Suppressor macrophage (primary cell): ENCODE data around the gene MBOAT1.
A peak's percentile ranks its signal among the peaks of the same experiment; 100 is the strongest.

Experiments
- DNase-seq, 4 experiments: peaks; one replicate each; pipeline ENCODE4 v3.0.0-alpha.2; 2020 to 2022

Gene MBOAT1

DNA sequence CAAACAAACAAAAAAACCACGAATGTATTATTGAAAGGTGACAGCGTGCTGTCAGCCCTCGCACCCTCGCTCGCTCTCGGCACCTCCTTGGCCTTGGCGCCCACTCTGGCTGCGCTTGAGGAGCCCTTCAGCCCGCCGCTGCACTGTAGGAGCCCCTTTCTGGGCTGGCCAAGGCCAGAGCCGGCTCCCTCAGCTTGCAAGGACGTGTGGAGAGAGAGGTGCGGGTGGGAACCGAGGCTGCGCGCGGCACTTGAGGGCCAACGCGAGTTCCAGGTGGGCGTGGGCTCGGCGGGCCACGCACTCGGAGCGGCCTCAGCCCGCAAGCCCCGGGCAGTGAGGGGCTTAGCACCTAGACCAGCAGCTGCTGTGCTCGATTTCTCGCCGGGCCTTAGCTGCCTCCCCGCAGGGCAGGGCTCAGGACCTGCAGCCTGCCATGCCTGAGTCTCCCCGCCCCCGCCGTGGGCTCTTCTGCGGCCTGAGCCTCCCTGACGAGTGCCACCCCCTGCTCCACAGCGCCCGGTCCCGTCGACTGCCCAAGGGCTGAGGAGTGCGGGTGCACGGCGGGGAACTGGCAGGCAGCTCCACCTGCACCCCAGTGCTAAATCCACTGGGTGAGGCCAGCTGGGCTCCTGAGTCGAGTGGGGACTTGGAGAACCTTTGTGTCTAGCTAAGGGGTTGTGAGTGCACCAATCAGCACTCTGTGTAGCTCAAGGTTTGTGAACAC lies 20.9 kb upstream of the MBOAT1 start:
- no peak for DNase-seq

DNA sequence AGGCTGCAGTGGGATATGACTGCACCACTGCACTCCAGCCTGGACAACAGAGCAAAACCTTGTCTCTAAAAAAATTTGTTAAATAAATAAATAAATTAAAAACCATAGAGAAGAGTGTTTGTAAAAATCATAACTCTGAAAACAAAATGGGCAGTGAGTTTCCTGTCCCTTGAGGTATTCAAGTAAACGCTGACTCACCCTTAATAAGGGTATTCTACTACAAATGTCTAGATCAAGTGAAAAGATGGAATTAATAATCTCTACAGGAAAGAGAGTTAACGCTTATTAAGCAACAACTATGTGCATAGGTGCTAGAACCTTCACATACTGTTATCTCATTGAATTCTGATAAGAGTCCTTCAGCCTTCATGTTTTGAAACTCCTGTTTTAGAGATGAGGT lies 19.9 kb upstream of the MBOAT1 start:
- DNase-seq: no peak

DNA sequence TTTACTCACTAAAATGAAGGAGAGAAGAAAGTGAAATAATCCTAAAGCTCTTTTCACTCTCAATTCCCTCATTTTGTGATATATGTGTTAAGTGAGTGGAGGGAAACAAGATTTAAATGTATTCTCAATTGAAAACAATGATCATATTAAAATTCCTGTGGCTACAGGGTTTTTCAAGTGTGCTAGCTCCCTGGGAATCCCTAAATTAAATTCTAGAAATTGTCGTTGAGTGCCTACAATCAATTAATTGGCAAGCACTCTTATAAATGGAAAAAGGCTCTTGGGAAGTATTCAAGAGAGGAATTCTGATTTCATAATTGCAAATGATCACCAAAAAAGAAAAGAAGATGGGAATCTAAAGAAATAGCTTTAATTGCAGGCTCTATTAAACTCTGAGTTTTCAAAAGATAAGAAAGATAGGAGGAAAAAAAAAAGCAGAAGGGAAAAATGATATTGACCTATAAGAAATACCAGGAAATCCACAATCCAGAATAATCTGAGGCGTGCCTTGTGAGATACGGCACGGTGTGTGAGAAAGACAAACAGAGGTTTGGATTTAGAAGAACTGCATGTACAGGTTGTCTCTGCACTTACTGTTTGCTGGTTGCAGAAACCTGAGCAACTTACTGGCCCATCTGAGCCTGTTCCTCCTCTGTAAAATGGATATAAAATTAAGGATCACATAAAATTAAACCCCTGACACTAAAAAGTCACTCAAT lies 18.3 kb upstream of the MBOAT1 start:
- no peak for DNase-seq

DNA sequence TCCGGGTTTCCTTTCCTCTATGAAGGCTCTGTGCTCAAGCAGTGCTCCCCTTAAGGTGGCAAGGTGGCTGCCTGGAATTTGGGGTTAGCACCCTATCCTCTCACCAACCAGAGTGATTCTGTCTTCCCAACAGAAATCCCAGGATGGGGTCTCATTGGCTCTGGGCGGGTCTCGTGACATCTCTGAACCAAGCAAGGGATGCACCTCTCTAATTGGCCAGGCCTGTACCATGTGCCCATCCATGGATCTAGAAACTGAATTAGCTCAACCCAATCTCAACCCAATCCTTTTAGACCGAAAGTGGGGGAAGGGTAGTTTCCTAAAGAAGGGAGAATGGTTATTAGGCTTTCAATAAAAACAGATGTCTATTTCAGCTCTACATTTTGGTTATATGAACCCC lies 17.6 kb upstream of the MBOAT1 start:
- no peak for DNase-seq

DNA sequence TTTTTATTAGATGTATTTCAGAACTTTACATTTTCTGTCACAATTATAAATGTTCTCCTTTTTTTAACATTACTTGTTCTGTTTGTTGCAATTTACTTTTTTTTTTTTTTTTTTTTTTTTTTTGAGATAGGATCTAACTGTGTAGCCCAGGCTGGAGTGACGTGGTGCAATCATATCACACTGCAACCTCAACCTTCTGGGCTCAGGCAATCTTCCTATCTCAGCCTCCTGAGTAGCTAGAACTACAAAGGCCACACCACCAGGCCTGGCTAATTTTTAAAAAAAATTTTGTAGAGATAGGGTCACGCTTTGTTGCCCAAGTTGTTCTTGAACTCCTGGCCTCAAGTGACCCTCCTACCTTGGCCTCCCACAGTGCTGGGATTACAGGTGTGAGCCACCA lies 15.1 kb upstream of the MBOAT1 start:
- DNase-seq: no peak

DNA sequence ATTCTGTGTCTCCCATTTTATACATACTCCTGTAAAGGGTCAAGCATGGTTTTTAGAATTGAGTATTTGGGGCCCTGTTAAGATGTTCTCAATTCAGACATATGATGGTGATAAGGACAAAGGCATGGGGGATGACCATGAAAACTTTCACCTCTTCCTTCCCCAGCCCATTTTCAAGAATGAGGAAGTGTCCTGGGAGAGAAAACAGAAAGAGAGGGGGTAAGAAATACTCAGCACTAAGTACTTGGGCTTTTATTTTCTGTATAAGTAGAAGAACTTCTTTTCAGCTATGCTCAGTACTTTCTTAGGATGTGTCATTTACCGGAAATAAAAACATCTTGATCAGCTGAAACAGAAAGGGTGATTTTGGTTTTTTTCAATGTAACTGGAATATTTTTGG lies 10.9 kb upstream of the MBOAT1 start:
- peak in 3 of 4 experiments; percentile 30 to 63 (median 63) for DNase-seq

DNA sequence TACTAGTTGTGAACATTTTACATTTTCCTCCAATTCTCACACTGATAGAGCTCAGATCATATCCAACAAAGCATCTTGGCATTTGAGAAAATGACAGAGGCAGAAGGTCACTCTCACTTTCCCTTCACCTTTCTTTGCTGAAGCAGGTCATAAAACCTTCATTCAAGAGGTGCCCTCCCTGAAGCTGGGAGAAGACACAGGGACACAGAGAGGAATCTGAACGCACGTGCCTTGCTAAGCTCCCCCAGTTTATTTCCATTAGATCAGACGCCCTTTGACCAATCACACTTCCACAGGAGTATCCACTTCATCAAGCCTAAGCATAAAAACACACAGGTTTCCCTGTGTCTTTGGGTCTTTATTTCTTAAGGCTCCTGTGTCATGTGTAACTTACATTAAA lies 9.2 kb upstream of the MBOAT1 start:
- DNase-seq: no peak

DNA sequence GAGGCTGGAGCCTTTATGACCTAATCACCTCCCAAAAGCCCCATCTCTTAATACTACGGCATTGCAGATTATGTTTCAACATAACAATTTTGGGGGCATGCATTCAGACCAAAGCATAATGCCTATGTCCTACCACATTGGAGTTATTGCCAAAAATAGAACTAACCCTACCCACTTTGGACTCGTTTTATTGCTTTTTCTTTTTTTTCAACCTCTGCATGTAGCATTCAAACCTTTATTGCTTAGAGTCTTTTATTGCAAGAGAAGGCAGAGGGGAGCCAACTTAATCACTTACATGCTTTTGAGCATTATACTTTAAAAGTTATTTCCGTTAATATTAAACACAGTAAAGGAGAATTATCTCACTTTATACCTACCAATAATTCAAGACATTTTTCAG lies 8.1 kb upstream of the MBOAT1 start:
- DNase-seq: no peak

DNA sequence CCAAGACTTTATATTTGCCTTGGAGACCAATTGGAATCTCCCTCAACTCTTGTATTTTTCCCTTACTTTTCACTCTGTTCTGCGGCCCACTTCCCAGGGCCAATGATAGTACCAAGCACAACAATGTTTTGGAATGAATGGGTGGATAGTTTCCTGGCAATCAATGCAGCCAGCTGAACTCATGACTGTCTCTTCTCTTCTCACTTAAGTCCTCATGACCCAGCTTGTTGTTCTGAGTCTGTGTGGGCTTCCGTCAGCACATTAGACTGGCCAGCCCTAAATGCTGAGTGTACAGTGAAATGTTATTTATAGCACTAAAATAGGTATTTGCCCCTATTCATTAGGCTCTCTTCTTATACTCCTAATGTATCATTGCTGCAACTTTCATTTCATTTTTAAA lies 5.6 kb upstream of the MBOAT1 start:
- peak in 3 of 4 experiments; percentile 30 to 70 (median 45) for DNase-seq

DNA sequence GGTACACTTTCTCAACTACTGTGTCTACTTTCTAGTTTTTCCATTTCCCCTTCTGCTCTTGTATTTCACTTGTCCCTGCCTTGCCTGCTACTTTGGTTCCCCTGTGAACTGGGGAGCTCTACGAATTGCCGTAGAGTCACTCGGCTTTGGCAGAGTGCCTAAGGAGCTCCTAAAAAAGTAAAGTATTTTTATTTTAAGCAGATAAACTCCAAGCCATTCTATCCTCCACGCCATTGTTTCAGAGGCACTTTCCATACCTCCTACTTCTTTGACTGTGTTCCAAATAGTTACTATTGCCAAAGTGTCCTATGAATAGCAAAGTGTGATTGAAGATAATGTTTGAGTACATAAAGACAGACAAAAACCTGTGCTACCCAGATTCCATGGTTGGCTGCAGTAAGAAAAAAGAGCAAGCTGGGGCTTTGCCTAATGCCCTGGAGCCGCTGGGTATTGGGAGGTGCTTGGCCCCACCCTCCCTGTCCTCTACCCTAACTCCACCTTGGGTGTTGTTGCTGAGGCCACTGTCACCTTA lies 5.1 kb upstream of the MBOAT1 start:
- peak in 3 of 4 experiments; percentile 44 to 55 (median 46) for DNase-seq

DNA sequence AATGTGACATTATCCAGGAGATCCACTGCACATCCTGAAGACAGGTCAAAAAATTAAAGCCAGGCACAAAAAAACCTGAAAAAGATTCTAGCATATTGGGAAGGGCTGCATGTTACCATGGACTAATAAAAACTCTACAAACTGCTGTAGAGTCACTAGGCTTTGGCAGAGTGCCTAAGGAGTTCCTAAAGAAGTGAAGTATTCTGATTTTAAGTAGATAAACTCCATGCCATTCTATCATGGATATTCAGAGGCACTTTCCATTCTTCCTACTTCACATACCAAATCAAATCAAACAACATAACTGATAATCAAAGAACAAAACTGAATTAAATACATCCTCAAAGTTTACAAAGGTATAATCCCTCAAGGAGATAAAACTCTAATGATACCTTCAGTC lies 3.0 kb upstream of the MBOAT1 start:
- no peak for DNase-seq

DNA sequence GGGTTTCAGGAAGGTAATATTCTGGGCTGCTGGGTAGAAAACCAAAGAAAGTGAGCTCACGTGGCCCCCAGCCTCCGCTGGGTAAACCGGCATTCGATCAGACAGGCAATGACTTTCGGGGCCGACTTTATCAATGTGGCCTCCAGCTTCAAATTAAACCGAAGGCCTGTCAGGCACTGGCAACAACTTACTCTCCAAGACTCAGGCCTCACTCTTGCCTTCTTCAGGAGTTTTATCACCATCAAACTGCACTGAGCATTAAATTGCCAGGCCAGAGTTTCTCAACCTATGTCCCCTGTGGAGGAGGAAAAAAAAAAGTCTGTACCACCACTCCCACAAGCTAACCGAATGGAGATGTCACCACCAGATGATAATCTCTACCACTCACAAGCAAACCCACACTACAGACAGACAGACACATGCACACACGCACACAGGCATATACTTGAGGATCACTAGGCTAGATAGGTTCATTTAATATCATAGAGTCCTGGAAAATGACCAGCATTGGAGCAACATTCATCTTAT lies 1.1 kb upstream of the MBOAT1 start:
- peak in 3 of 4 experiments; percentile 35 to 59 (median 43) for DNase-seq

DNA sequence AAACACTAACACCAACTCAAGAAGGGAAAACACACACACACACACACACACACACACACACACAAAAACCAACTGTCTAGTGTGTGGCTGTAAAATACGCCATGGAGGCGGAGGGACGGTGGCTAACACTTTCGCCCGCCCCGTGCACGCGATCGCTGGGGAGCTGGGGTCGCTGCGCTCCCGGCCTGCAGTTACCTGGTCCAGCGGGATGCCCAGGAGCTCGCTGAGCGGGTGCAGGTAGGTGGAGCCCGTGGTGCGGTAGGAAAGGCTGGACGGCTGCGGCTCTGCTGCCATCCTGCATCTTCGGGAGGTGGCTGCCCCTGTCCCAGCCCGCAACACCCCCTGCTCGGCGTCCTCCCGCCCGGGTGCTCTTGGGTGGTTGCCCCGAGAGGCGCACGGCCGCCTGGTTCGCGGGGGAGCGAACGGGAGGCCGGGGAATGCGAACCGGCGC lies 303 bp downstream of the MBOAT1 start:
- peak in 3 of 4 experiments; percentile 25 to 47 (median 33) for DNase-seq

DNA sequence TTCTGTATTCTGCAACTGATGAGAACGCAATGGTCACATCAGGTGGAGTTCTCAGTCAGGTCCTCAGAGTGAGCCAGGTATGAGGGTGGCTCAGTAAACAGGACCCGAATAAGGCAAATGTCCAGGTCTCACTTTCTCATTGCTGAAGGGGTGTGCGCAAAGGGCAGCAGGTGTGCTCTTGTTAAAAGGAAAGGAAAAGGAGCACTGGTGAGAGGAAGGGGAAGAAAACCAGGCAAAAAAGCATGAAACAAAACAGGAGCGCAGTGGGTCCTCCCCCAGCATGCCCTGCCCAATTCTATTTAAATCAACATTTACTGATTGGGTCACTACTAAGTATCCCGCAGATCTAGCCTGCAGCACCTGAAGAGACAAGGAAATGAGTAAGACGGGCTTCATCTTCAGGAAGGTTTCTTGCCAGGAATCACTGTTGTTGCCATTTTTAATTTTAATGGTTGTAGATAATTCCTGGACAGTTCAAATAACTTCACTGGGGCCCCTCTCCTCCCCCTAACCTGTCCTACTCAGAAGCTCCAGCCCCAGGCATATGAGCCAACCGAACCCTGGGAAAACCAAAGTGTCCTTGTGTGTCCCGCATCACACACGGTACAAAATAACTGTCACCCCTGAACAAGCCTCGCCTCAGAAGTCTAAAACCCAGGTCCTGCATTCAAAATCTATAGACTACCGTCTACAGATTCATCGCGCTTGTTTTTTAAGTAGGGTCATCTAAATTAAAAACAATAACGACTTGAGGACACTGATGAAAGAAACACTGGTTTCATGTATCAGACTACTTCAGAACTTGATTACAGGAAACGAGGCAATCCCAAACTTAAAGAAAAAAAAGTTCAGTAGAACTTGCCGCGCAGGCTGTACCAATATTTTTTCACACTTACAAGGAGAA lies 980 bp downstream of the MBOAT1 start:
- DNase-seq: peak in 3 of 4 experiments; percentile 45 to 49 (median 48)

DNA sequence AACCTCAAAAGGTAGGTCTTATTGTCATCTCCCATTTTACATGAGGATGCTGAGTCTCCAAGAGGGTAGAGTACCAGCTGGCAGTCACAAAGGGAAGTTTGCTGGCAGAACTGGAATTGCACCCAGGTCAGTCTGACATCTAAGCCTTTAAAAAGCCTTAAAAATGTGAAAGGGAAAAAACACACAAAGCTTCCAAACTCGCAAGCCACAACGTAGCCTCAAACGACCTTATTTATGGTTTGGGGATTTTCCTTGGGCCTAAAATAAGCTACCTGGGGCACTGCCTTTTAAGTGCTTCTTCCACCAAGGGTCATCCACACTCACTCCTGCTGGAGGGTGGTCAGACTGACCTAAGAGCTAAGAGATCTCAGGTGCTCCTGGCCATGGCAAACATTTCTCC lies 2.1 kb downstream of the MBOAT1 start:
- no peak for DNase-seq

DNA sequence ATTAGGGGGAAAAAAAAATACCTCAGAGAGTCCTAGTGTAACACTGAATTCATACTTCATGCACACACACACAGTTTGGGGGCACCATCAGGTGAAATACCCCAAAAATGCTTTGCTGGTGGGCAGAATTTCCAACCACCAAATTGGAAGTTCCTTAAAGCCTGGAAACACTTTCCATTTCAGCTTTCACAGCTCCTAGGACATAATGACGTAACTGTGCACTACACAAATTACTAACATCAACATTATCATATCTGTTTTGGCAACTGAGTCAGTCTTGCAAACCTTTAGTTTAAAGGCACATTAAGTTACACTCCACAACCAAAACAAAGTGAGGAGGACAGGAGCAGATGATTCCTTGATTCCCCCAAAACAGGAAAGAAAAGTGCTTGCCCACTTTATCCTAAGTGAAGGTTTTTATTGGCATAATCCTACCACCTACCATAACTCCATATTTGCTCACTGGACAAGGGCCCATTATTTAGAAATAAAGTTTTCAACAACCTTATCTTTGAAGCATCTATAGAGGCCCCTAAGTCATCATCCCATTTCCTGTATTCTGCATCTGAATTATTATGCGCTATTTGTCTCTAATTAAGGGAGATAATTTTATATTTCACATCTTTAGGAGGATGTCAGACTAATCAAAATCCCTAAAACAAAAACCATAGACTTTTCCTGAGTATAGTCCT lies 3.4 kb downstream of the MBOAT1 start:
- DNase-seq: peak in 1 of 4 experiments; percentile 34

DNA sequence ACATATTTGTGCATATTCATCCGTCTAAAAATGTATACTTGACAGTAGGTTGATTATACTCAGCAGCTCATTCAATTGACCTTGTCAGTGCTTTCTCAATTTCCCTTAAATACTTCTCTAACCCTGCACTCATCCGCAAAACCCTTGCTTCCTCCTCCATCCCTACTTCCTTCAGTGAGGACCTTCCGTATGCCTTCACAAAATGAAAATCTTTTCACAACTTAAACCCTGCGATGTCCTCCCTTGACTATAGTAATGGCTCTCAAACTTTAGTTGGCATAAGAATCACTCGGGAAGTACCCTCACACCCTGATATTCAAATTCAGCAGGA lies 5.2 kb downstream of the MBOAT1 start:
- peak in 2 of 4 experiments; percentile 46 to 62 for DNase-seq

DNA sequence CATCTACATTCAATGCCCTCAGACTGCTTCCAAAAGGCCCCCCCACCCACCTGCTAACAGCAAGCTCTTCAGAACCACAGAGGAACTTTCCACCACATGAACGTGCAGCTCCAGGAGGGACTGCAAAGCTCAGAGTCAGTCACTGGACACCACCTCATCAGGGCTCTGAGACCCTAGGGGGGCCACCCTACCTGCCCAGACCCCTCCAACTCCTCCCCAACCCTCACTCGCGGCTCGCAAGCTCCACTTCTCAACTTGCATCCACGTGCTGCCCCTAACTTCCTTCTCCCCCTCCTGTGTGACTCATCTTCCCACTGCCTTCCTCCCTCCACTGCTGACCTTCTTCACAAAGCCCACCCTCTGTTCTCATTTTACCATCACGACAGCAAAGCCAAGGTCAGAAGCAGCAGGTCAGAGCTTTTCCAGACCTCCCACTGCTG lies 6.5 kb downstream of the MBOAT1 start:
- DNase-seq: peak; percentile 42 to 78 (median 65)

DNA sequence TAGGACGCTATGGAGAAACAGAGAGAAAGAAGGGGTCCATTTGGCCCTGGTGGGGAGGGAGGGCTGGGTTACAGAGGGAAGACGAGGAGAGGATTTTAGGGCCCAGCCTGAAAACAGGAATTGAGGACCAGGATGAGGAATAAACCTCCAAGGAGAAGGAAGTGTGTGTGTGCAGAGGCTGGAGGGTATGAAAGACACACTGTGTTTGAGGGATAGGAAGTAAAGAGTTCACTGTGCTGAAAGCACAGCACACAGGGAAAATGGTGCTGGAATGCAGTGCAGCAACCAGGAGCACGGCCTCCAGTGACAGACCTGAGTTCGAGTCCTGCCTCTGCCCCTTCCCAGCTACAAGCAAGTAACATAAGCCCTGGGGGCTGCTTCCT lies 7.8 kb downstream of the MBOAT1 start:
- DNase-seq: peak in 3 of 4 experiments; percentile 46 to 57 (median 49)

DNA sequence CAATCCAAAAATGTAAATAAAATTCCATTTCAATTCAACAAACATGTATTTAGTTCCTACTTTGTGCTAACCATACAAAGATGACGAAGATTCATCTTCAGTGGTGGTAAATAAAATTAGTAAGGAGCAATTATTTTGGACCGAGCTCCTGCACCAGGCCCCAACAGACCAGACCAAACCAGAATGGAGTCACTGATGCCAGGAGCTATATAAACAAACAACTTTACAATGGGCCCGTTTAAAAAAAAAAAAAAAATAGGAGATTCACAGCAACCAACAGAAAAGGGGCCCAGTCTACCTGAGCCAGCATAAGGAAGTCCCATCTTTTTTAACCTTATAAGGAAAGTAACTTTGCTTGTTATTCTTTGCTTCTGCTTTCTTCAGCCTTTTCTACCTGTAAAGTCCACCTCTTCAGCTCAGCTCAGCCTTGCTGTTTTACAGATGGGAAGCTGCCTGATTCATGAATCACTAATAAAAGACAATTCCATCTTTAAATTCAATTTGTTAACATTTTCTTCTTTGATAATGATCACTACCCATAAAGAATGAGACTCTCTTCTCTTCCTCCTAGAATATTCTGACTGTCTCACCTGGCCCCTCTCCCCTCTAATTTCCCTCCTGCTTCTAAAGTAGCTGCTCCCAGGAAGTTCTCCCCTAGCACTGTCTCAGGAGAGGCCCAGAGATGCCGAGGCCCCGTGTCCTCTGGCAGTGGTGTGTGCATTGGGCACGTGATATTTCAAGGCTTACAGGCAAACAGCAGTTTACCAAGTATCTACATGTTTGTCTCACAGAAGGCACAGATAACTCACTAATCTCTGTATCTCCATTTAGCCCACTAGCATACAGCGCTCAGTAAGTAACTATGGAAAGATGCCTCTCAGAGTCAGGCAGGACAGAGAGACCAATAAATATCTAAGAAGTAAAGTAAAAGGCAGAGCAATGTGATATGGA lies 8.4 kb downstream of the MBOAT1 start:
- DNase-seq: no peak
